Loucy (cell line): ENCODE data around the gene RIPOR3.

Source experiments
- H2AFZ ChIP-seq: fragments of 200-600 bp; sonication (generic); 2 replicates; pipeline ENCODE4 v1.6.0; 2016; ENCODE audit warnings: antibody characterized with exemption, mild to moderate bottlenecking, low read length, moderate library complexity
- H3F3A ChIP-seq: fragments of 200-600 bp; 2 replicates; pipeline ENCODE4 v1.6.0; 2016; ENCODE audit warnings: antibody characterized with exemption, low read depth, mild to moderate bottlenecking
- H3K27me3 ChIP-seq: fragments of 200-600 bp; sonication (generic); 2 replicates; pipeline ENCODE4 v1.6.1; 2014; ENCODE audit warnings: low read length, mild to moderate bottlenecking; ENCODE audit not compliant: insufficient read depth, poor library complexity, severe bottlenecking
- H3K36me3 ChIP-seq: fragments of 200-600 bp; sonication (generic); 2 replicates; pipeline ENCODE4 v1.6.1; 2016; ENCODE audit warnings: low read length; ENCODE audit not compliant: insufficient read depth
- H3K4me1 ChIP-seq: fragments of 200-600 bp; sonication (generic); 2 replicates; pipeline ENCODE4 v1.5.1; 2014; ENCODE audit warnings: low read length, mild to moderate bottlenecking; ENCODE audit not compliant: insufficient read depth, poor library complexity, severe bottlenecking
- H3K4me2 ChIP-seq: fragments of 200-600 bp; sonication (generic); 2 replicates; pipeline ENCODE4 v1.6.0; 2014; ENCODE audit warnings: antibody characterized with exemption, low read length, low read depth, mild to moderate bottlenecking; ENCODE audit not compliant: poor library complexity, severe bottlenecking
- H3K4me3 ChIP-seq: fragments of 200-600 bp; sonication (generic); 2 replicates; pipeline ENCODE4 v1.5.1; 2014; ENCODE audit warnings: low read length, mild to moderate bottlenecking, mixed read lengths; ENCODE audit not compliant: poor library complexity, severe bottlenecking
- H3K79me2 ChIP-seq: fragments of 200-600 bp; sonication (generic); 2 replicates; pipeline ENCODE4 v1.6.1; 2014; ENCODE audit warnings: low read length; ENCODE audit not compliant: insufficient read depth
- H3K9ac ChIP-seq: fragments of 200-600 bp; sonication (generic); 2 replicates; pipeline ENCODE4 v1.6.0; 2014; ENCODE audit warnings: mild to moderate bottlenecking, low read depth, low read length, moderate library complexity; ENCODE audit not compliant: poor library complexity, severe bottlenecking
- H3K9me2 ChIP-seq: fragments of 200-600 bp; sonication (generic); replicated peaks from 2 replicates; pipeline ENCODE4 v1.6.1; 2016; ENCODE audit warnings: low read depth, low read length, mixed read lengths
- H3K9me3 ChIP-seq: fragments of 200-600 bp; sonication (generic); 2 replicates; pipeline ENCODE4 v1.6.1; 2014; ENCODE audit warnings: mild to moderate bottlenecking, antibody characterized with exemption, low read length, low read depth; ENCODE audit not compliant: insufficient read depth
- H4K20me1 ChIP-seq: fragments of 200-600 bp; sonication (generic); 2 replicates; pipeline ENCODE4 v1.6.0; 2014; ENCODE audit warnings: antibody characterized with exemption, low read length, mild to moderate bottlenecking; ENCODE audit not compliant: insufficient read depth, poor library complexity, severe bottlenecking
- CTCF ChIP-seq: fragments of 200-600 bp; sonication (generic); conservative IDR thresholded peaks from 2 replicates; pipeline ENCODE4 v1.5.1; 2014; ENCODE audit warnings: mild to moderate bottlenecking, antibody characterized with exemption, low read length
- EZH2phosphoT487 ChIP-seq: fragments of 200-600 bp; IDR thresholded peaks from 2 replicates; pipeline ENCODE4 v1.6.1; 2018; ENCODE audit warnings: antibody characterized with exemption, mild to moderate bottlenecking, moderate library complexity, borderline replicate concordance

The RIPOR3 gene

GRCh38 chr20:50585678-50586077 lies 105.7 kb downstream of the RIPOR3 start:
- H3K4me2 ChIP-seq, result no peak overlapping the region
- H3K9ac ChIP-seq, result no peak overlapping the region
- H3K79me2 ChIP-seq, result no peaks in the 10 kb centered on the region
- peaks cover 61% of the 10 kb centered on the region; the same call in 1 of the 2 replicates for H3K36me3 ChIP-seq
- TF ChIP-seq EZH2phosphoT487 (no peak), CTCF (no peak)
- H3K9me3 ChIP-seq, result no peaks in the 10 kb centered on the region
- H2AFZ ChIP-seq, result no peak overlapping the region
- H3K4me3 ChIP-seq, result no peak overlapping the region
- H3F3A ChIP-seq, result no peaks in the 10 kb centered on the region
- H4K20me1 ChIP-seq, result no peaks in the 10 kb centered on the region
- H3K27me3 ChIP-seq, result no peaks in the 10 kb centered on the region
- no peaks in the 10 kb centered on the region for H3K4me1 ChIP-seq
- no peaks in the 10 kb centered on the region for H3K9me2 ChIP-seq

- Histone ChIP-seq H3K4me2 (no peak overlapping the region), H3K9me2 (no peaks in the 10 kb centered on the region), H3K4me1 (no peaks in the 10 kb centered on the region), H3K9me3 (no peaks in the 10 kb centered on the region), H2AFZ (no peak overlapping the region), H3K79me2 (no peaks in the 10 kb centered on the region), H3K27me3 (no peaks in the 10 kb centered on the region), H4K20me1 (no peaks in the 10 kb centered on the region), H3F3A (no peaks in the 10 kb centered on the region), H3K9ac (no peak overlapping the region), H3K36me3 (peaks cover 66% of the 10 kb centered on the region; the same call in 1 of the 2 replicates), H3K4me3 (no peak overlapping the region)
- TF ChIP-seq CTCF (no peak), EZH2phosphoT487 (no peak)
These were observed 106.1 kb downstream of the RIPOR3 start for GRCh38 chr20:50585214-50585613.

- Histone ChIP-seq H3K9me2 (no peaks in the 10 kb centered on the region), H3K9me3 (no peaks in the 10 kb centered on the region), H3K36me3 (peaks cover 71% of the 10 kb centered on the region; the same call in 1 of the 2 replicates)
These were observed 106.7 kb downstream of the RIPOR3 start for GRCh38 chr20:50584687-50585086.

GRCh38 chr20:50583442-50584150 lies 107.7 kb downstream of the RIPOR3 start:
- Histone ChIP-seq H3K9me2 (no peaks in the 10 kb centered on the region), H3K9me3 (no peaks in the 10 kb centered on the region), H3K9ac (no peak overlapping the region), H3K27me3 (no peaks in the 10 kb centered on the region), H3K4me2 (no peak overlapping the region), H3K36me3 (peaks cover 82% of the 10 kb centered on the region; the same call in 1 of the 2 replicates), H3F3A (no peaks in the 10 kb centered on the region), H3K4me1 (no peaks in the 10 kb centered on the region), H3K4me3 (no peak overlapping the region), H4K20me1 (no peaks in the 10 kb centered on the region), H2AFZ (no peak overlapping the region), H3K79me2 (no peaks in the 10 kb centered on the region)
- TF ChIP-seq EZH2phosphoT487, result no peak
- TF ChIP-seq CTCF, result no peak

More at GRCh38 chr20:50584687-50585086, 106.7 kb downstream of the RIPOR3 start:
- Histone ChIP-seq H3K79me2 (no peaks in the 10 kb centered on the region), H3K9ac (no peak overlapping the region), H3K4me1 (no peaks in the 10 kb centered on the region), H3K4me3 (no peak overlapping the region), H3K4me2 (no peak overlapping the region), H3F3A (no peaks in the 10 kb centered on the region), H3K27me3 (no peaks in the 10 kb centered on the region), H2AFZ (no peak overlapping the region), H4K20me1 (no peaks in the 10 kb centered on the region)
- no peak for TF ChIP-seq EZH2phosphoT487
